Type B pancreatic cell (in vitro differentiated cells): ENCODE measurements around the gene KIF4A. TPM values are rescaled to one million over a fixed set of nuclear protein-coding genes. Genes with fewer than 3 reads are reported as not detected.

Experiments used
- DNase-seq: peaks from one replicate; pipeline ENCODE4 v3.0.0; 2021; ENCODE audit warnings: mixed read lengths; ENCODE audit not compliant: unreplicated experiment; ENCODE audit errors: extremely low spot score
- H3K27ac Mint-ChIP-seq: 2 replicates; pipeline ENCODE4 v1.8.0; 2021; ENCODE audit warnings: mild to moderate bottlenecking, mixed read lengths
- H3K27me3 Mint-ChIP-seq: 2 replicates; pipeline ENCODE4 v1.8.0; 2021; ENCODE audit warnings: mixed read lengths
- H3K36me3 Mint-ChIP-seq: 2 replicates; pipeline ENCODE4 v1.8.0; 2021; ENCODE audit warnings: mixed read lengths
- H3K4me1 Mint-ChIP-seq: one replicate; pipeline ENCODE4 v1.8.0; 2021; ENCODE audit warnings: mixed read lengths; ENCODE audit not compliant: unreplicated experiment
- H3K4me3 Mint-ChIP-seq: 2 replicates; pipeline ENCODE4 v1.8.0; 2021; ENCODE audit warnings: mild to moderate bottlenecking, mixed read lengths
- H3K9me3 Mint-ChIP-seq: 2 replicates; pipeline ENCODE4 v1.8.0; 2021; ENCODE audit warnings: mixed read lengths
- CTCF ChIP-seq: fragments of 200-600 bp; sonication (generic); conservative IDR thresholded peaks from 2 replicates; pipeline ENCODE4 v1.5.0; 2021; ENCODE audit warnings: antibody characterized with exemption, mild to moderate bottlenecking
- total RNA-seq: library from RNA; stranded (reverse); gene quantifications from 2 replicates; pipeline ENCODE4 v1.2.1, GENCODE V29; 2021; ENCODE audit warnings: low replicate concordance

KIF4A gene
- total RNA-seq, 1 donor from 2014 or later = 29.8 TPM

- H3K4me3 Mint-ChIP-seq = no peak overlapping the region
- H3K36me3 Mint-ChIP-seq = no peaks in the 10 kb centered on the region
- no peaks in the 10 kb centered on the region for H3K9me3 Mint-ChIP-seq
- no peaks in the 10 kb centered on the region for H3K4me1 Mint-ChIP-seq
- H3K27ac Mint-ChIP-seq = no peak overlapping the region
- no peak for DNase-seq
- no peak for TF ChIP-seq CTCF
- peaks cover 39% of the 10 kb centered on the region for H3K27me3 Mint-ChIP-seq
Observed at GRCh38 chrX:70446380-70447350, 156.8 kb downstream of the KIF4A start.

GRCh38 chrX:70449457-70449966, 159.6 kb downstream of the KIF4A start:
- Mint-ChIP-seq H3K4me1 (peaks cover 5% of the 10 kb centered on the region), H3K9me3 (no peaks in the 10 kb centered on the region), H3K27ac (no peak overlapping the region), H3K36me3 (no peaks in the 10 kb centered on the region), H3K4me3 (no peak overlapping the region), H3K27me3 (peaks cover 14% of the 10 kb centered on the region)
- no peak for TF ChIP-seq CTCF
- no peak for DNase-seq

GRCh38 chrX:70452143-70452733, 162.3 kb downstream of the KIF4A start:
- Mint-ChIP-seq H3K27me3 (no peaks in the 10 kb centered on the region), H3K27ac (peak overlapping the region; percentile 93), H3K36me3 (peaks cover 11% of the 10 kb centered on the region), H3K9me3 (peaks cover 3% of the 10 kb centered on the region), H3K4me1 (peaks cover 11% of the 10 kb centered on the region), H3K4me3 (peak overlapping the region; percentile 94)
- DNase-seq = no peak
- peak; percentile 74 for TF ChIP-seq CTCF

GRCh38 chrX:70453024-70453618, 163.2 kb downstream of the KIF4A start:
- TF ChIP-seq CTCF = no peak
- DNase-seq = no peak
- H3K4me1 Mint-ChIP-seq = peaks cover 11% of the 10 kb centered on the region
- H3K9me3 Mint-ChIP-seq = peaks cover 3% of the 10 kb centered on the region
- H3K4me3 Mint-ChIP-seq = peak overlapping the region; percentile 94
- H3K27ac Mint-ChIP-seq = peak overlapping the region; percentile 87
- H3K36me3 Mint-ChIP-seq = peaks cover 12% of the 10 kb centered on the region
- H3K27me3 Mint-ChIP-seq = no peaks in the 10 kb centered on the region

- TF ChIP-seq CTCF = peak; percentile 81
- H3K4me1 Mint-ChIP-seq = peaks cover 11% of the 10 kb centered on the region
- H3K4me3 Mint-ChIP-seq = peak overlapping the region; percentile 94
- peak overlapping the region; percentile 92 for H3K27ac Mint-ChIP-seq
- peaks cover 12% of the 10 kb centered on the region for H3K36me3 Mint-ChIP-seq
- H3K9me3 Mint-ChIP-seq = peaks cover 3% of the 10 kb centered on the region
- no peaks in the 10 kb centered on the region for H3K27me3 Mint-ChIP-seq
- peak; percentile 83 for DNase-seq
Observed at GRCh38 chrX:70454441-70455365, 164.8 kb downstream of the KIF4A start.
